ENCODE measurements around the gene CRLF2.

DNA sequence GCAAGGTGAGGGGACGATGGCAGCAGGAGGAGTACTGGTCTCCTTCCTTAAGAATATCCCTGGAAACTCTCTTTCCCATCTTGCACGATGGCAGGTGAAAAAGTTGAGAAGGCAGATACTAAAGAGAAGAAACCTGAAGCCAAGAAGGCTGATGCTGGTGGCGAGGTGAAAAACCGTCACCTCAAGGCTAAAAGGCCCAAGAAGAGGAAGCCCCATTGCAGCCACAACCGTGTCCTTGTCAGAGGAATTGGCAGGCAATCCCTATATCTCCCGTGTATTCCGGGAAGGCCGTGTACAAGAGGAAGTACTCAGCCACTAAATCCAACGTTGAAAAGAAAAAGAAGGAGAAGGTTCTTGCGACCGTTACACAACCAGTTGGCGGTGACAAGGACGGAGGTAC is 40.0 kb downstream of the CRLF2 start:
- TF ChIP-seq CTCF (IDR thresholded peaks at IDR 0.05) (no peak), POLR2A (IDR thresholded peaks at IDR 0.05) (no peak)
